ENCODE results near the gene CLDN6. TPM values are rescaled to one million over a fixed set of nuclear protein-coding genes. Genes with fewer than 3 reads are reported as not detected.
A peak's percentile ranks its signal among the peaks of the same experiment; 100 is the strongest.

The CLDN6 gene
- total and polyA plus RNA-seq, 2 of the 13 experiments (the other 11 are each of a cell fraction or from before 2014, with no cell fraction given), result 5.9 to 7.6 TPM

GRCh38 chr16:3065069-3065741, 47.2 kb upstream of the CLDN6 start, which contains the start of gene IL32 (continued):
- TF ChIP-seq ZBTB33 (CRISPR knock-in tag; IDR thresholded peaks at IDR 0.05) (peak; percentile 34; the same call in 1 of the 2 replicates), E2F2 (CRISPR knock-in tag; IDR thresholded peaks at IDR 0.05; ENCODE audit: borderline replicate concordance) (0 out of 2 replicates have a peak, but pooled peaks have one; percentile 77), ZNF749 (CRISPR knock-in tag; IDR thresholded peaks at IDR 0.05; ENCODE audit: borderline replicate concordance) (no peak), KAT7 (CRISPR knock-in tag; IDR thresholded peaks at IDR 0.05; ENCODE audit: borderline replicate concordance) (no peak), EZH2 (conservative IDR thresholded peaks at IDR 0.05; ENCODE audit: low read depth, low read length) (no peak), HCFC1 (IDR thresholded peaks at IDR 0.05; ENCODE audit: low read depth, low read length) (no peak), ZNF251 (CRISPR knock-in tag; IDR thresholded peaks at IDR 0.05) (no peak; the same call in 1 of the 2 replicates), NAIF1 (CRISPR knock-in tag; IDR thresholded peaks at IDR 0.05; ENCODE audit: borderline replicate concordance) (0 out of 2 replicates have a peak, but pooled peaks have one; percentile 61), ARID4A (CRISPR knock-in tag; IDR thresholded peaks at IDR 0.05; ENCODE audit: borderline replicate concordance) (peak; percentile 83; the same call in 1 of the 2 replicates), ZNF619 (CRISPR knock-in tag; IDR thresholded peaks at IDR 0.05) (no peak), IRF2 (CRISPR knock-in tag; IDR thresholded peaks at IDR 0.05) (peak; percentile 80), NFKB2 (CRISPR knock-in tag; IDR thresholded peaks at IDR 0.05; ENCODE audit: borderline replicate concordance) (no peak), ZFP91 (CRISPR knock-in tag; IDR thresholded peaks at IDR 0.05; ENCODE audit: borderline replicate concordance) (peak; percentile 67; the same call in 1 of the 2 replicates), GMEB2 (CRISPR knock-in tag; IDR thresholded peaks at IDR 0.05; ENCODE audit: low read depth) (no peak), IKZF1 (IDR thresholded peaks at IDR 0.05) (no peak), IKZF5 (CRISPR knock-in tag; IDR thresholded peaks at IDR 0.05) (peak; percentile 59)
